Measurements from ENCODE around the gene ISOC1. TPM values are rescaled to one million over a fixed set of nuclear protein-coding genes. Genes with fewer than 3 reads are reported as not detected.

ISOC1 gene
- 20.0 and 32.6 TPM in 2 replicates for total RNA-seq

DNA sequence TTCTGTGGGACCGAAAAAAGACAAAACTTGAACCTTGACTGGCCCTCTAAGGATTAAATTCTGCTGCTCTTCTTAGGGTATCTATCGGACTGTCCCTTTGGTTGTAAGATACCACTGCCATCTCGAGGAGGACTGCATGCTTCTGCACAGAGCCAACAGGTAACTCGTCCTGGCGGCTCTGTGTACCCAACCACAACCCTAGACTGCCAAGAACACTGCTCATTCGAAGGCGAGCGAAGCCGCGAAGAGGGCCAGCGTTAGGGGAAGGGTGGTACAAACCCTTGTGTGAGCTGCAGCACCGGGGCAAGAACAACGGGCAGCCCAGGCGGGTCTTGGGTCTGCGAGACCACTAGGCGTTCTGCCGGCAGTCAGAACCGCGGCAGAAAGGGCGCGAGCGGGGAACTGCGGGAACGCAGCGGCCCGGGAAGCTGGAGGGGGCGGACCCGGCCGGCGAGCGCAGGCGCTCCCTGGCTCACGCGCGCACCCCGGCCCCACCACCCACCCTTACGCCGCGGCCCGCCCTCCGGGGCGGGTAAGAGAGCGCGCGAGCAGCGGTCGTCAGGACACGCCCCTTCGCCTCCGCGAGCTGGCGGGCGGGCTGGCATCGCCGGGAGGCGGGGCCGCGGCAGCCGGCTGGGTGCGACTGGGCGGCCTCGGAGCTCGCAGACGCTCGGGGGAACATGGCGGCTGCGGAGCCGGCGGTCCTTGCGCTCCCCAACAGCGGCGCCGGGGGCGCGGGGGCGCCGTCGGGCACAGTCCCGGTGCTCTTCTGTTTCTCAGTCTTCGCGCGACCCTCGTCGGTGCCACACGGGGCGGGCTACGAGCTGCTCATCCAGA is at the start of gene ISOC1:
Gene ISOC1, plus strand, starts transcription at position 663 of the 837 bp plus-strand sequence. Its CDS starts 18 bp downstream, at position 681.

Other genes with a start within 250 kb of the ISOC1 start
- under 0.01 TPM in 1 of 2 replicates, not detected in the other for gene SLC27A6, start 129.3 kb upstream of the ISOC1 start, total RNA-seq